H9 (cell line): ENCODE data around the gene SCD. TPM values are rescaled to one million over a fixed set of nuclear protein-coding genes. Genes with fewer than 3 reads are reported as not detected.

Source experiments
- DNase-seq: peaks from one replicate; pipeline ENCODE4 v3.0.0-alpha.2; 2017
- H2AFZ ChIP-seq: one replicate; pipeline ENCODE4 v1.6.1; 2013; ENCODE audit warnings: mild to moderate bottlenecking, low read length, control low read depth, moderate library complexity
- H2AK5ac ChIP-seq: 2 replicates; pipeline ENCODE4 v1.6.1; 2013; ENCODE audit warnings: low read length, control low read depth, mixed read lengths; ENCODE audit not compliant: insufficient read length
- H2BK120ac ChIP-seq: one replicate; pipeline ENCODE4 v1.6.1; 2013; ENCODE audit warnings: low read depth, mild to moderate bottlenecking, low read length, control low read depth, inconsistent platforms; ENCODE audit not compliant: poor library complexity, severe bottlenecking
- H2BK12ac ChIP-seq: 2 replicates; pipeline ENCODE4 v1.6.1; 2013; ENCODE audit warnings: low read length, control low read depth, mixed read lengths, low read depth; ENCODE audit not compliant: insufficient read length
- H2BK15ac ChIP-seq: 2 replicates; pipeline ENCODE4 v1.6.1; 2013; ENCODE audit warnings: low read depth, low read length, control low read depth
- H2BK20ac ChIP-seq: one replicate; pipeline ENCODE4 v1.6.1; 2013; ENCODE audit warnings: low read depth, mild to moderate bottlenecking, low read length, control low read depth, inconsistent platforms; ENCODE audit not compliant: poor library complexity, severe bottlenecking
- H2BK5ac ChIP-seq: 2 replicates; pipeline ENCODE4 v1.6.1; 2013; ENCODE audit warnings: low read length, control low read depth, mixed read lengths; ENCODE audit not compliant: insufficient read length
- H3K14ac ChIP-seq: 2 replicates; pipeline ENCODE4 v1.6.1; 2013; ENCODE audit warnings: low read length, control low read depth; ENCODE audit not compliant: insufficient read depth
- H3K18ac ChIP-seq: 2 replicates; pipeline ENCODE4 v1.6.1; 2013; ENCODE audit warnings: low read depth, mild to moderate bottlenecking, mixed read lengths, low read length, control low read depth; ENCODE audit not compliant: insufficient read length
- H3K23ac ChIP-seq: 2 replicates; pipeline ENCODE4 v1.6.1; 2013; ENCODE audit warnings: low read length, control low read depth, mixed read lengths, low read depth; ENCODE audit not compliant: insufficient read length
- H3K23me2 ChIP-seq: 2 replicates; pipeline ENCODE4 v1.6.1; 2013; ENCODE audit warnings: low read depth, mild to moderate bottlenecking, mixed read lengths, low read length, control low read depth; ENCODE audit not compliant: insufficient read length, poor library complexity, severe bottlenecking
- H3K27ac ChIP-seq: 2 replicates; pipeline ENCODE4 v1.5.1; 2013; ENCODE audit warnings: low read length, control low read depth, mixed read lengths, low read depth; ENCODE audit not compliant: insufficient read length
- H3K27me3 ChIP-seq: 2 replicates; pipeline ENCODE4 v1.6.1; 2013; ENCODE audit warnings: low read length, control low read depth, inconsistent platforms; ENCODE audit not compliant: insufficient read depth
- H3K4ac ChIP-seq: 2 replicates; pipeline ENCODE4 v1.6.1; 2013; ENCODE audit warnings: low read depth, mild to moderate bottlenecking, control low read depth, inconsistent platforms, low read length, moderate library complexity
- H3K4me1 ChIP-seq: 2 replicates; pipeline ENCODE4 v1.6.1; 2013; ENCODE audit warnings: low read length, control low read depth, inconsistent platforms; ENCODE audit not compliant: insufficient read depth
- H3K4me2 ChIP-seq: 2 replicates; pipeline ENCODE4 v1.6.1; 2013; ENCODE audit warnings: low read length, control low read depth, mixed read lengths; ENCODE audit not compliant: insufficient read length, insufficient read depth
- H3K56ac ChIP-seq: 2 replicates; pipeline ENCODE4 v1.6.1; 2013; ENCODE audit warnings: low read depth, mild to moderate bottlenecking, mixed read lengths, low read length, control low read depth; ENCODE audit not compliant: insufficient read length
- H3K79me1 ChIP-seq: 2 replicates; pipeline ENCODE4 v1.6.1; 2013; ENCODE audit warnings: low read depth, mild to moderate bottlenecking, moderate library complexity, low read length, control low read depth, inconsistent platforms; ENCODE audit not compliant: insufficient read depth, poor library complexity, severe bottlenecking
- H3K79me2 ChIP-seq: 2 replicates; pipeline ENCODE4 v1.6.1; 2013; ENCODE audit warnings: low read length, control low read depth, inconsistent platforms; ENCODE audit not compliant: insufficient read depth
- H3K9ac ChIP-seq: 2 replicates; pipeline ENCODE4 v1.6.1; 2013; ENCODE audit warnings: low read length, control low read depth, mixed read lengths; ENCODE audit not compliant: insufficient read length; ENCODE audit errors: extremely low read depth
- H3K9me3 ChIP-seq: one replicate; pipeline ENCODE4 v1.6.1; 2013; ENCODE audit warnings: low read depth, low read length, inconsistent platforms; ENCODE audit not compliant: control insufficient read depth
- H3T11ph ChIP-seq: one replicate; pipeline ENCODE4 v1.6.1; 2013; ENCODE audit warnings: mild to moderate bottlenecking, low read length, control low read depth, inconsistent platforms
- H4K20me1 ChIP-seq: one replicate; pipeline ENCODE4 v1.6.1; 2013; ENCODE audit not compliant: control insufficient read depth, insufficient read length, insufficient read depth
- H4K5ac ChIP-seq: 2 replicates; pipeline ENCODE4 v1.6.1; 2013; ENCODE audit warnings: low read depth, mild to moderate bottlenecking, mixed read lengths, low read length, control low read depth; ENCODE audit not compliant: insufficient read length
- H4K8ac ChIP-seq: replicated peaks from 2 replicates; pipeline ENCODE4 v1.6.1; 2013; ENCODE audit warnings: low read length, control low read depth, mixed read lengths, low read depth; ENCODE audit not compliant: insufficient read length
- H4K91ac ChIP-seq: 2 replicates; pipeline ENCODE4 v1.6.1; 2013; ENCODE audit warnings: low read depth, mild to moderate bottlenecking, moderate library complexity, mixed read lengths, low read length, control low read depth; ENCODE audit not compliant: insufficient read length
- H3K27ac Mint-ChIP-seq, 3 experiments: 2 replicates in 2 of 3; 3 replicates in 1 of 3; pipeline ENCODE4 v1.8.0; 2020 to 2021; ENCODE audit warnings: mixed read lengths in 3 of 3, mild to moderate bottlenecking in 1 of 3, moderate library complexity in 1 of 3
- H3K27me3 Mint-ChIP-seq: 2 replicates; pipeline ENCODE4 v1.8.0; 2021; ENCODE audit warnings: low read depth, mild to moderate bottlenecking, moderate library complexity, mixed read lengths
- H3K36me3 Mint-ChIP-seq, 3 experiments: 2 replicates in 2 of 3; 3 replicates in 1 of 3; pipeline ENCODE4 v1.8.0; 2020 to 2021; ENCODE audit warnings: low read depth in 3 of 3, mixed read lengths in 3 of 3; ENCODE audit not compliant: insufficient read depth in 1 of 3
- H3K4me1 Mint-ChIP-seq, 2 experiments: 2 replicates each; pipeline ENCODE4 v1.8.0; 2020; ENCODE audit warnings: mixed read lengths in 2 of 2
- H3K4me3 Mint-ChIP-seq, 2 experiments: 2 replicates in 1 of 2; 3 replicates in 1 of 2; pipeline ENCODE4 v1.8.0; 2020 to 2021; ENCODE audit warnings: mild to moderate bottlenecking in 2 of 2, mixed read lengths in 2 of 2, moderate library complexity in 1 of 2
- H3K9me3 Mint-ChIP-seq, 2 experiments: 2 replicates in 1 of 2; 3 replicates in 1 of 2; pipeline ENCODE4 v1.8.0; 2020; ENCODE audit warnings: mild to moderate bottlenecking in 2 of 2, mixed read lengths in 2 of 2, moderate library complexity in 1 of 2
- WGBS: extraction: QIAGEN DNeasy Blood & Tissue Kit; methylation state at CpG from one replicate; pipeline ENCODE4 v1.1.7; 2013; ENCODE audit warnings: missing lambda C conversion rate, low lambda C conversion rate, mixed read lengths; ENCODE audit not compliant: insufficient read length; ENCODE audit errors: extremely low coverage; 5-methylcytosine and 5-hydroxymethylcytosine counted together
- total RNA-seq: library from RNA; stranded (reverse); gene quantifications from 2 replicates; pipeline ENCODE4 v1.2.1, GENCODE V29; 2021
- TF ChIP-seq, protein P1 (sequence below): fragments of 200-600 bp; sonication (generic); conservative IDR thresholded peaks from 3 replicates; pipeline ENCODE4 v1.8.0; 2021; ENCODE audit warnings: antibody characterized with exemption, mild to moderate bottlenecking

The SCD gene
- total RNA-seq, 1 experiment from 2014 or later = 354 TPM

GRCh38 chr10:100327718-100328009 is 19.4 kb upstream of the SCD start:
- TF ChIP-seq, protein P1, sequence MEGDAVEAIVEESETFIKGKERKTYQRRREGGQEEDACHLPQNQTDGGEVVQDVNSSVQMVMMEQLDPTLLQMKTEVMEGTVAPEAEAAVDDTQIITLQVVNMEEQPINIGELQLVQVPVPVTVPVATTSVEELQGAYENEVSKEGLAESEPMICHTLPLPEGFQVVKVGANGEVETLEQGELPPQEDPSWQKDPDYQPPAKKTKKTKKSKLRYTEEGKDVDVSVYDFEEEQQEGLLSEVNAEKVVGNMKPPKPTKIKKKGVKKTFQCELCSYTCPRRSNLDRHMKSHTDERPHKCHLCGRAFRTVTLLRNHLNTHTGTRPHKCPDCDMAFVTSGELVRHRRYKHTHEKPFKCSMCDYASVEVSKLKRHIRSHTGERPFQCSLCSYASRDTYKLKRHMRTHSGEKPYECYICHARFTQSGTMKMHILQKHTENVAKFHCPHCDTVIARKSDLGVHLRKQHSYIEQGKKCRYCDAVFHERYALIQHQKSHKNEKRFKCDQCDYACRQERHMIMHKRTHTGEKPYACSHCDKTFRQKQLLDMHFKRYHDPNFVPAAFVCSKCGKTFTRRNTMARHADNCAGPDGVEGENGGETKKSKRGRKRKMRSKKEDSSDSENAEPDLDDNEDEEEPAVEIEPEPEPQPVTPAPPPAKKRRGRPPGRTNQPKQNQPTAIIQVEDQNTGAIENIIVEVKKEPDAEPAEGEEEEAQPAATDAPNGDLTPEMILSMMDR = no peak
- Histone ChIP-seq H3K27me3 (no peaks in the 10 kb centered on the region), H3K4me1 (no peaks in the 10 kb centered on the region), H3K56ac (no peak overlapping the region), H3K4me2 (no peak overlapping the region), H3T11ph (no peak overlapping the region), H2BK120ac (no peak overlapping the region), H3K27ac (no peak overlapping the region), H3K4ac (no peak overlapping the region), H3K23ac (no peak overlapping the region), H3K79me1 (no peaks in the 10 kb centered on the region), H4K91ac (no peak overlapping the region), H4K8ac (no peak overlapping the region), H2BK12ac (no peak overlapping the region), H4K5ac (no peak overlapping the region), H3K79me2 (no peaks in the 10 kb centered on the region), H3K14ac (no peak overlapping the region), H2BK5ac (no peak overlapping the region), H3K18ac (no peak overlapping the region), H3K9me3 (no peaks in the 10 kb centered on the region), H2AK5ac (no peak overlapping the region), H4K20me1 (no peaks in the 10 kb centered on the region), H2BK15ac (no peak overlapping the region), H3K23me2 (no peaks in the 10 kb centered on the region), H2AFZ (no peak overlapping the region), H2BK20ac (no peak overlapping the region), H3K9ac (no peak overlapping the region)
- H3K27ac Mint-ChIP-seq = no peak overlapping the region
- DNase-seq = no peak
- H3K4me1 Mint-ChIP-seq = 0 out of 4 replicates have a peak, but pooled peaks cover 0 to 5% of the 10 kb centered on the region in 2 experiments
- no CpG with 5 or more reads among the region's 3 CpGs for WGBS
- peaks cover 74% of the 10 kb centered on the region for H3K27me3 Mint-ChIP-seq
- H3K9me3 Mint-ChIP-seq = no peaks in the 10 kb centered on the region
- no peaks in the 10 kb centered on the region for H3K36me3 Mint-ChIP-seq
- no peak overlapping the region for H3K4me3 Mint-ChIP-seq
